Measurements from ENCODE around the gene DOK5. TPM values are rescaled to one million over a fixed set of nuclear protein-coding genes. Genes with fewer than 3 reads are reported as not detected.

Gene DOK5
- not detected in 2 replicates for total RNA-seq

GRCh38 chr20:54475334-54476168, at the start of gene DOK5:
DOK5 (plus strand) TSS chr20:54475593; CDS start chr20:54475947, 354 bp downstream.
- H3K9me3 Mint-ChIP-seq, result peaks cover 2% of the 10 kb centered on the region
- ATAC-seq (ENCODE audit: low read depth), result no peak
- no peaks in the 10 kb centered on the region for H3K36me3 Mint-ChIP-seq (ENCODE audit: low read depth)
- H3K4me1 Mint-ChIP-seq, result no peaks in the 10 kb centered on the region
- POLR2A ChIA-PET, result no interaction called here
- H3K27me3 Mint-ChIP-seq, result peaks cover 44% of the 10 kb centered on the region
- no peak for DNase-seq
- CTCF ChIA-PET, result no interaction called here
- no peak for TF ChIP-seq CTCF (IDR thresholded peaks at IDR 0.05)
- intact Hi-C loops (cut with micrococcal nuclease), result no loop called here
- H3K4me3 Mint-ChIP-seq, result no peak within 1 kb of the TSS
- H3K27ac Mint-ChIP-seq, result no peak within 1 kb of the TSS

- H3K9me3 Mint-ChIP-seq, result peaks cover 14% of the 10 kb centered on the region
- no peak for ATAC-seq (ENCODE audit: low read depth)
- no peaks in the 10 kb centered on the region for H3K4me1 Mint-ChIP-seq
- no peaks in the 10 kb centered on the region for H3K36me3 Mint-ChIP-seq (ENCODE audit: low read depth)
- no peak overlapping the region for H3K4me3 Mint-ChIP-seq
- no peaks in the 10 kb centered on the region for H3K27me3 Mint-ChIP-seq
- H3K27ac Mint-ChIP-seq, result no peak overlapping the region
- TF ChIP-seq CTCF (IDR thresholded peaks at IDR 0.05), result no peak
- no peak for DNase-seq
- ChIA-PET POLR2A (no interaction called here), CTCF (no interaction called here)
- intact Hi-C loops (cut with micrococcal nuclease), result no loop called here
Observed at GRCh38 chr20:54429364-54429763, 46.0 kb upstream of the DOK5 start.

GRCh38 chr20:54431156-54431944, 44.0 kb upstream of the DOK5 start:
- Mint-ChIP-seq H3K27me3 (no peaks in the 10 kb centered on the region), H3K4me3 (no peak overlapping the region)
- no peak for DNase-seq

GRCh38 chr20:54432966-54433365, 42.4 kb upstream of the DOK5 start:
- ATAC-seq (ENCODE audit: low read depth) (no peak), DNase-seq (no peak)
- H3K27ac Mint-ChIP-seq, result no peak overlapping the region
- peaks cover 3% of the 10 kb centered on the region for H3K9me3 Mint-ChIP-seq
- no peaks in the 10 kb centered on the region for H3K36me3 Mint-ChIP-seq (ENCODE audit: low read depth)
- CTCF ChIA-PET, result no interaction called here
- POLR2A ChIA-PET, result no interaction called here
- no peak for TF ChIP-seq CTCF (IDR thresholded peaks at IDR 0.05)
- no peaks in the 10 kb centered on the region for H3K4me1 Mint-ChIP-seq
- intact Hi-C loops (cut with micrococcal nuclease), result no loop called here
- no peaks in the 10 kb centered on the region for H3K27me3 Mint-ChIP-seq
- H3K4me3 Mint-ChIP-seq, result no peak overlapping the region

More at GRCh38 chr20:54431156-54431944, 44.0 kb upstream of the DOK5 start:
- TF ChIP-seq CTCF (IDR thresholded peaks at IDR 0.05), result no peak
- H3K27ac Mint-ChIP-seq, result no peak overlapping the region
- no peak for ATAC-seq (ENCODE audit: low read depth)
- peaks cover 3% of the 10 kb centered on the region for H3K9me3 Mint-ChIP-seq
- POLR2A ChIA-PET, result no interaction called here
- H3K36me3 Mint-ChIP-seq (ENCODE audit: low read depth), result no peaks in the 10 kb centered on the region
- intact Hi-C loops (cut with micrococcal nuclease), result no loop called here
- H3K4me1 Mint-ChIP-seq, result no peaks in the 10 kb centered on the region
- CTCF ChIA-PET, result no interaction called here

GRCh38 chr20:54433636-54434035, 41.8 kb upstream of the DOK5 start:
- ChIA-PET CTCF (no interaction called here), POLR2A (no interaction called here)
- no peak for ATAC-seq (ENCODE audit: low read depth)
- no peaks in the 10 kb centered on the region for H3K36me3 Mint-ChIP-seq (ENCODE audit: low read depth)
- peaks cover 3% of the 10 kb centered on the region for H3K9me3 Mint-ChIP-seq
- H3K4me3 Mint-ChIP-seq, result no peak overlapping the region
- H3K27me3 Mint-ChIP-seq, result no peaks in the 10 kb centered on the region
- no peak for DNase-seq
- intact Hi-C loops (cut with micrococcal nuclease), result no loop called here
- TF ChIP-seq CTCF (IDR thresholded peaks at IDR 0.05), result no peak
- H3K27ac Mint-ChIP-seq, result no peak overlapping the region
- no peaks in the 10 kb centered on the region for H3K4me1 Mint-ChIP-seq

Measured in activated B cell treated with CpG ODN at 0.5 μM for 24 hours (primary cell).